ENCODE data around the gene LAMB3. TPM values are rescaled to one million over a fixed set of nuclear protein-coding genes. Genes with fewer than 3 reads are reported as not detected.

The LAMB3 gene
- total RNA-seq, 1 experiment from 2014 or later, result 473 TPM

- ATAC-seq (no peak), DNase-seq (no peak)
- intact Hi-C loops (cut with micrococcal nuclease), result no loop called here
- H3K4me1 ChIP-seq (ENCODE audit: insufficient read depth, low read length), result peaks cover 22% of the 10 kb centered on the region
- POLR2A ChIA-PET (ENCODE audit: unreplicated experiment), result no interaction called here
- no TSS peak for BruUV-seq (replicated peaks)
- H3K79me2 ChIP-seq (ENCODE audit: low read length), result no peaks in the 10 kb centered on the region
- no peak overlapping the region for H3K4me2 ChIP-seq (ENCODE audit: low read length)
- H3K27ac ChIP-seq (ENCODE audit: low read length), result no peak overlapping the region
- CTCF ChIA-PET, result no interaction called here
- no peaks in the 10 kb centered on the region for H3K27me3 ChIP-seq (ENCODE audit: low read length)
- no peaks in the 10 kb centered on the region for H3F3A ChIP-seq (ENCODE audit: low read length, unreplicated experiment)
- H3K36me3 ChIP-seq (ENCODE audit: low read depth, low read length), result no peaks in the 10 kb centered on the region
- TF ChIP-seq EZH2 (IDR thresholded peaks at IDR 0.05; ENCODE audit: low read length, unreplicated experiment) (no peak), EZH2phosphoT487 (IDR thresholded peaks at IDR 0.05; ENCODE audit: borderline replicate concordance, low read length) (no peak)
- H4K20me1 ChIP-seq (ENCODE audit: low read length), result no peaks in the 10 kb centered on the region
- no peak overlapping the region for H2AFZ ChIP-seq (ENCODE audit: low read length)
- H3K9ac ChIP-seq (ENCODE audit: low read length), result no peak overlapping the region
- H3K4me3 ChIP-seq (ENCODE audit: low read length), result no peak overlapping the region
- H3K9me2 ChIP-seq (replicated peaks; ENCODE audit: low read length), result no peaks in the 10 kb centered on the region
- no peaks in the 10 kb centered on the region for H3K9me3 ChIP-seq (ENCODE audit: low read length)
Observed at GRCh38 chr1:209570743-209571142, 81.5 kb downstream of the LAMB3 start.

GRCh38 chr1:209569455-209570207 lies 82.6 kb downstream of the LAMB3 start:
- Histone ChIP-seq H3K79me2 (ENCODE audit: low read length) (no peaks in the 10 kb centered on the region), H2AFZ (ENCODE audit: low read length) (peak overlapping the region; percentile 82), H3K27ac (ENCODE audit: low read length) (no peak overlapping the region), H4K20me1 (ENCODE audit: low read length) (no peaks in the 10 kb centered on the region), H3K9ac (ENCODE audit: low read length) (peak overlapping the region; percentile 15; the same call in 1 of the 2 replicates), H3K4me3 (ENCODE audit: low read length) (peak overlapping the region; percentile 42), H3K36me3 (ENCODE audit: low read depth, low read length) (no peaks in the 10 kb centered on the region), H3K27me3 (ENCODE audit: low read length) (no peaks in the 10 kb centered on the region), H3K9me3 (ENCODE audit: low read length) (no peaks in the 10 kb centered on the region), H3K4me2 (ENCODE audit: low read length) (peak overlapping the region; percentile 85), H3F3A (ENCODE audit: low read length, unreplicated experiment) (no peaks in the 10 kb centered on the region), H3K4me1 (ENCODE audit: insufficient read depth, low read length) (peaks cover 22% of the 10 kb centered on the region), H3K9me2 (replicated peaks; ENCODE audit: low read length) (no peaks in the 10 kb centered on the region)
- intact Hi-C loops (cut with micrococcal nuclease), result loop anchor here (1.0 to 5.0 kb wide), 4 partner anchors 124 to 322 kb away; no protein-coding TSS in a partner anchor
- ATAC-seq (peak; percentile 64), DNase-seq (peak; percentile 97)
- TF ChIP-seq EZH2phosphoT487 (IDR thresholded peaks at IDR 0.05; ENCODE audit: borderline replicate concordance, low read length) (no peak), EZH2 (IDR thresholded peaks at IDR 0.05; ENCODE audit: low read length, unreplicated experiment) (no peak), CTCF (conservative IDR thresholded peaks at IDR 0.05; ENCODE audit: low read depth, low read length) (peak; percentile 96)
- CTCF ChIA-PET, result interaction anchor here (0.5 to 1.1 kb wide), 20 partner anchors 14 to 1548 kb away, joined by 3 to 4 read pairs (median 3); no protein-coding TSS in a partner anchor
- POLR2A ChIA-PET (ENCODE audit: unreplicated experiment), result interaction anchor here (0.6 to 0.7 kb wide), 2 partner anchors 213 to 1547 kb away, joined by 3 read pairs; no protein-coding TSS in a partner anchor
- no TSS peak for BruUV-seq (replicated peaks)

- H3K27ac ChIP-seq (ENCODE audit: low read length), result no peak overlapping the region
- POLR2A ChIA-PET (ENCODE audit: unreplicated experiment), result no interaction called here
- no TSS peak for BruUV-seq (replicated peaks)
Observed at GRCh38 chr1:209567698-209568175, 84.5 kb downstream of the LAMB3 start.

More at GRCh38 chr1:209567698-209568175, 84.5 kb downstream of the LAMB3 start:
- H3K9ac ChIP-seq (ENCODE audit: low read length), result no peak overlapping the region
- no peak for TF ChIP-seq EZH2phosphoT487 (IDR thresholded peaks at IDR 0.05; ENCODE audit: borderline replicate concordance, low read length)
- TF ChIP-seq EZH2 (IDR thresholded peaks at IDR 0.05; ENCODE audit: low read length, unreplicated experiment), result no peak
- TF ChIP-seq CTCF (conservative IDR thresholded peaks at IDR 0.05; ENCODE audit: low read depth, low read length), result no peak
- intact Hi-C loops (cut with micrococcal nuclease), result loop anchor here (2.0 to 5.0 kb wide), 3 partner anchors 215 to 361 kb away; no protein-coding TSS in a partner anchor
- H3K4me1 ChIP-seq (ENCODE audit: insufficient read depth, low read length), result peaks cover 22% of the 10 kb centered on the region
- CTCF ChIA-PET, result interaction anchor here (0.6 to 2.1 kb wide), 2 partner anchors 359 to 1683 kb away, joined by 3 to 6 read pairs; no protein-coding TSS in a partner anchor
- no peaks in the 10 kb centered on the region for H4K20me1 ChIP-seq (ENCODE audit: low read length)
- DNase-seq, result peak; percentile 75
- peak overlapping the region; percentile 23; the same call in 1 of the 2 replicates for H2AFZ ChIP-seq (ENCODE audit: low read length)
- no peaks in the 10 kb centered on the region for H3K79me2 ChIP-seq (ENCODE audit: low read length)
- no peaks in the 10 kb centered on the region for H3F3A ChIP-seq (ENCODE audit: low read length, unreplicated experiment)
- no peaks in the 10 kb centered on the region for H3K9me2 ChIP-seq (replicated peaks; ENCODE audit: low read length)
- no peaks in the 10 kb centered on the region for H3K36me3 ChIP-seq (ENCODE audit: low read depth, low read length)
- no peaks in the 10 kb centered on the region for H3K9me3 ChIP-seq (ENCODE audit: low read length)
- H3K4me2 ChIP-seq (ENCODE audit: low read length), result no peak overlapping the region
- H3K4me3 ChIP-seq (ENCODE audit: low read length), result no peak overlapping the region
- peak; percentile 59 for ATAC-seq
- H3K27me3 ChIP-seq (ENCODE audit: low read length), result no peaks in the 10 kb centered on the region

Data from PC-3 (cell line).